KMS-11 (cell line): ENCODE results near the gene KLF17.

Source experiments
- H2AFZ ChIP-seq: fragments of 200-600 bp; sonication (generic); 2 replicates; pipeline ENCODE4 v1.6.1; 2016; ENCODE audit warnings: antibody characterized with exemption, mixed run types, low read depth
- H3K27ac ChIP-seq: fragments of 200-600 bp; sonication (generic); 2 replicates; pipeline ENCODE4 v1.6.1; 2016; ENCODE audit warnings: mild to moderate bottlenecking, mixed run types
- H3K27me3 ChIP-seq: fragments of 200-600 bp; sonication (generic); 2 replicates; pipeline ENCODE4 v1.6.1; 2017; ENCODE audit warnings: mild to moderate bottlenecking, low read depth, mixed run types, moderate library complexity; ENCODE audit not compliant: insufficient read depth
- H3K36me3 ChIP-seq: fragments of 200-600 bp; sonication (generic); 2 replicates; pipeline ENCODE4 v1.6.1; 2017; ENCODE audit warnings: mild to moderate bottlenecking, mixed run types; ENCODE audit not compliant: insufficient read depth
- H3K4me1 ChIP-seq: fragments of 200-600 bp; sonication (generic); 2 replicates; pipeline ENCODE4 v1.6.1; 2016; ENCODE audit warnings: mild to moderate bottlenecking, low read depth, mixed run types; ENCODE audit not compliant: poor library complexity, severe bottlenecking
- H3K4me2 ChIP-seq: fragments of 200-600 bp; sonication (generic); 2 replicates; pipeline ENCODE4 v1.7.0; 2016; ENCODE audit warnings: mild to moderate bottlenecking, mixed run types
- H3K4me3 ChIP-seq: fragments of 200-600 bp; sonication (generic); IDR thresholded peaks from 2 replicates; pipeline ENCODE4 v1.6.1; 2017; ENCODE audit warnings: low read depth, low read length, mixed read lengths; ENCODE audit not compliant: insufficient read depth
- H3K79me2 ChIP-seq: fragments of 200-600 bp; sonication (generic); 2 replicates; pipeline ENCODE4 v1.6.1; 2016; ENCODE audit warnings: low read depth, mixed run types; ENCODE audit not compliant: insufficient read depth
- H3K9ac ChIP-seq: fragments of 200-600 bp; sonication (generic); 2 replicates; pipeline ENCODE4 v1.6.1; 2016; ENCODE audit warnings: mild to moderate bottlenecking, mixed run types
- H4K20me1 ChIP-seq: fragments of 200-600 bp; sonication (generic); 2 replicates; pipeline ENCODE4 v1.6.1; 2016; ENCODE audit warnings: mild to moderate bottlenecking, mixed run types; ENCODE audit not compliant: insufficient read depth
- CTCF ChIP-seq: fragments of 200-600 bp; sonication (generic); conservative IDR thresholded peaks from 2 replicates; pipeline ENCODE4 v1.6.1; 2017; ENCODE audit warnings: low read depth, mild to moderate bottlenecking, antibody characterized with exemption, low read length, moderate library complexity, mixed read lengths

Gene KLF17

GRCh38 chr1:44079566-44079965, 39.1 kb upstream of the KLF17 start:
- Histone ChIP-seq H3K4me1 (no peaks in the 10 kb centered on the region), H3K27me3 (no peaks in the 10 kb centered on the region)
- no peak for TF ChIP-seq CTCF

GRCh38 chr1:44084998-44085675, 33.5 kb upstream of the KLF17 start:
- H4K20me1 ChIP-seq: no peaks in the 10 kb centered on the region
- no peaks in the 10 kb centered on the region for H3K27me3 ChIP-seq
- H3K4me2 ChIP-seq: no peak overlapping the region
- no peak overlapping the region for H2AFZ ChIP-seq
- no peaks in the 10 kb centered on the region for H3K4me1 ChIP-seq
- H3K9ac ChIP-seq: no peak overlapping the region
- no peak for TF ChIP-seq CTCF
- H3K4me3 ChIP-seq: no peak overlapping the region
- no peak overlapping the region for H3K27ac ChIP-seq
- no peaks in the 10 kb centered on the region for H3K79me2 ChIP-seq
- H3K36me3 ChIP-seq: no peaks in the 10 kb centered on the region

More at GRCh38 chr1:44079566-44079965, 39.1 kb upstream of the KLF17 start:
- Histone ChIP-seq H3K27ac (no peak overlapping the region), H3K4me2 (no peak overlapping the region), H4K20me1 (no peaks in the 10 kb centered on the region), H3K9ac (no peak overlapping the region), H3K36me3 (no peaks in the 10 kb centered on the region), H3K79me2 (no peaks in the 10 kb centered on the region), H2AFZ (no peak overlapping the region), H3K4me3 (no peak overlapping the region)

- Histone ChIP-seq H2AFZ (no peak overlapping the region), H4K20me1 (no peaks in the 10 kb centered on the region), H3K27me3 (no peaks in the 10 kb centered on the region), H3K27ac (no peak overlapping the region), H3K4me1 (no peaks in the 10 kb centered on the region), H3K4me2 (no peak overlapping the region), H3K36me3 (no peaks in the 10 kb centered on the region), H3K9ac (no peak overlapping the region), H3K79me2 (no peaks in the 10 kb centered on the region), H3K4me3 (no peak overlapping the region)
- no peak for TF ChIP-seq CTCF
Measured at GRCh38 chr1:44086692-44087474, 31.7 kb upstream of the KLF17 start.

- Histone ChIP-seq H3K4me1 (no peaks in the 10 kb centered on the region), H3K4me2 (no peak overlapping the region), H3K9ac (no peak overlapping the region), H3K27ac (no peak overlapping the region), H4K20me1 (no peaks in the 10 kb centered on the region), H2AFZ (no peak overlapping the region), H3K27me3 (no peaks in the 10 kb centered on the region), H3K4me3 (no peak overlapping the region), H3K36me3 (no peaks in the 10 kb centered on the region), H3K79me2 (no peaks in the 10 kb centered on the region)
- TF ChIP-seq CTCF: no peak
Measured at GRCh38 chr1:44089371-44090048, 29.1 kb upstream of the KLF17 start.
